ENCODE measurements around the gene ABHD4.
"Not testable (repeated sequence)": the region's sequence is repeated elsewhere in the genome, so short reads cannot be mapped to it uniquely, and the experiment has no call there.

The ABHD4 gene

DNA sequence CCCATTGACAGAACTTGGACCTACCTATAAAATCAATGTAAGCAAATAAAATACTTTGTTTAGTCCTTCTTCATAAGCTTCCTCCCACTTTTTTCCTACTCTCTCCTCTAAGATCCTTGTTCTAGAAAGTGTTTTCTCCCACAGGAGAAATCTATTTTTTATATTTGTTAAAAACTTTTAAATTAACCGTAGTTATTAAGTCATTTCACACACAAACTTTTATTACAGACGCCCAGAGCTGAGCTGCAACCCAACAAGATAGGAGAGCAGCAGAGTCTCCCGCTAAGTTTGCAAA lies 36.8 kb upstream of the ABHD4 start:
- DNase-seq (ENCODE audit: low read depth in 2 of 3, low spot score in 2 of 3), result no peak

DNA sequence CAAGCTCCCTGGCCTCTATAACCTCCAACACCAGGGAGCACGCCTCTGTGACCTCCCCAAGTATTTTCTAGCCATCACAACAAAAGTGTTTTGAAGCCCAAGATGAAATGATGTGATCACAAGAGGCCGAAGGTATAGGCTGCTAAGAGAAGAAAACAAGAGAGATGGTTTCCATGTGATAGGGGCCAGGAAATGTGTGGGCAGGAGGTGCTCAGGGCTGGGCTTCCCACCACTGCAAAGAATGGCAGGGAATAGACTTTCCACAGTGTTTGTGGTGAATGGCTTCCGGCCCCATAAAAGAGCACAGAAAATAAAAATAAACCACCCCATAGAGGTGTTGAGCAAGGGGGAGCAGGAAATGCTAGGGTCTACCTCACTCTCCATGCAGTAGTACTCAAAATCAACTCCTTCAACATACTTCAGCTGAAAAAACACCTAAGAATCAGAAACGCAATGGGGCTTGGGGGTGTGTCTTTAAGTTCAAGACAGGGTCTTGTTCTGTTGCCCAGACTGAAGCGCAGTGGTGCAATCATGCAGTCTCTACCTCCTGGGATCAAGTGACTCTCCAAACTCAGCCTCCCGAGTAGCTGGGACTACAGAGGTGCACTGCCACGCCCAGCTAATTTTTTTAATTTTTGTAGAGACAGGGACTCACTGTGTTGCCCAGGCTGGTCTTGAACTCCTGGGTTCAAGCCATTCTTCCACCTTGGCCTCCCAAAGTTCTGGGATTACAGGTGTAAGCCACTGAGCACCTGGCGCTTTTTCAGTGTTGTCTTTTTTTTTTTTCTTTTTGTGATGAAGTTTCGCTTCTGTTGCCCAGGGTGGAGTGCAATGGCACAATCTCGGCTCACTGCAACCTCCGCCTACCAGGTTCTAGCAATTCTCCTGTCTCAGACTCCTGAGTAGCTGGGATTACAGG lies 36.2 kb upstream of the ABHD4 start:
- no peak for DNase-seq (ENCODE audit: low read depth in 2 of 3, low spot score in 2 of 3)

DNA sequence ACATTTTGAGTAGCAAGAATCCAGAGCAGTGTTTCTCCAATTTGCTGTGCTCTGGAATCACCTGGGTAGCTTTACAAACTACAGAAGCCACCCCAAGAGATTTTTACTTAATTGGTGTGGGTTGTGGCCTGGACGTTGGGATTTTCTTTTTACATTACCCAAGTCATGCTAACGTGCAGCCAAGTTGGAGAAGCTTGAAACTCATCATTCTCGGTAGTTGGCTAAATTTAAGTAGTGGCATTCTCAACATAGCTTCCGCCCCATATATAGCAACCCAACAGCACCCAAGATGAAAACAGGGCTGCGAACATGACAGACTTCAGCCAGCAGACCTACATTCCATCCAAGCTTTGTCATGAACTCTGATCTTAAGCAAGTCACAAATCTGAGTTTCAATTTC lies 34.1 kb upstream of the ABHD4 start:
- no peak for DNase-seq (ENCODE audit: low read depth in 2 of 3, low spot score in 2 of 3)

DNA sequence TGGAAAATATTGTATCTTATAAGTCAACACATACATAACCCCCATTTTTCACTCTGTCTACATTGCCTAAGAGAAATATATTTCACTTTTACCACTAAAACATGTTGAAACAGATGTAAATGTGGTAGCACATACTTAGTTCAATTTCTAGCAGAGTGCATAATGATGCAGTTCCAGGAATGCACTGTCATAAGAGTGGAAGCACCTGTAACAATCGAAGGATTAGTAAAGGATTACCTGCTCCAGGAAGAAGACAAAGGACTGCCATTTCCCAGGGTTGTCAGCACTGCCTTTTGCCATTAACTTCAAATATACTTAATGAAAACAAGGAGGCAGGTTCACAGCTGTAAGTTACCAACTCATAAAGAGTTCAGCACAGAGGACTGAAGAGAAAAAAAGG lies 33.6 kb upstream of the ABHD4 start:
- no peak for DNase-seq (ENCODE audit: low read depth in 2 of 3, low spot score in 2 of 3)

DNA sequence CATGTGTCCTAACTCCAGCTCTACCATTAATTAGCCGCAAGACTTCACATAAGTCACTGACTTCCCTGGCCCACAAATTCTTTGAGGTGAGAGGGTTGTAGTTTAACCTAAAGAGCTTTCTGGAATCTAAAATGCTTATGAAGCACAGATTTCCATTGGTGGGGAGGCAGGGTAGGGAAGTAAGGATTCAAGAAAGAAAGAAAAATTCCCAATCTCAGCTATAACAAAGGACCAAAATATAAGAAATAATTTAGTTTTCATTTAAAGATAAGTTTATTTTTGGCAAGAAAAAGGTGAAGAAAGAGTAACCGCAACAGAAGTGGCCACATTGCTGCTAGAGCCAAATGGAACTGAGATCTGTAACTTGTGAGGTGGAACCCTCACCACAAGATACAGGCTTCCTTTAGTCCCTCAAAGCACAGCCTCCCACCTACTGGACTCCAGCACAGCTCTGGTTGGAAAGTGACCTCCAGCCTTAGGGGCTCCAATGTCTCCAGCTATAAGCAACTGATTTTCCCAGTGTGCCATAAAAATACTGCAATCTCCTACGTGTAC lies 32.6 kb upstream of the ABHD4 start:
- DNase-seq (ENCODE audit: low read depth in 2 of 3, low spot score in 2 of 3), result no peak

DNA sequence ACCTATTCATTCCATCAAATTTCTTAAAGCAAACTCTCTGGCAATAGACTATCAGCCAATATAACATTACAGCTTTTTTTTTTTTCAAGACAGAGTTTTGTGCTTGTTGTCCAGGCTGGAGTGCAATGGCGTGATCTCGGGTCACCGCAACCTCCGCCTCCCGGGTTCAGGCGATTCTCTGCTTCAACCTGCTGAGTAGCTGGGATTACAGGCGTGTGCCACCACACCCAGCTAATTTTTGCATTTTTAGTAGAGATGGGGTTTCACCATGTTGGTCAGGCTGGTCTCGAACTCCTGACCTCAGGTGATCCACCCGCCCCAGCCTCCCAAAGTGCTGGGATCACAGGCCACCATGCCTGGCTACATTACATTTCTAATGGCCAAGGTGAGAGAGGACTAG lies 31.8 kb upstream of the ABHD4 start:
- DNase-seq (ENCODE audit: low read depth in 2 of 3, low spot score in 2 of 3), result not testable (repeated sequence)

DNA sequence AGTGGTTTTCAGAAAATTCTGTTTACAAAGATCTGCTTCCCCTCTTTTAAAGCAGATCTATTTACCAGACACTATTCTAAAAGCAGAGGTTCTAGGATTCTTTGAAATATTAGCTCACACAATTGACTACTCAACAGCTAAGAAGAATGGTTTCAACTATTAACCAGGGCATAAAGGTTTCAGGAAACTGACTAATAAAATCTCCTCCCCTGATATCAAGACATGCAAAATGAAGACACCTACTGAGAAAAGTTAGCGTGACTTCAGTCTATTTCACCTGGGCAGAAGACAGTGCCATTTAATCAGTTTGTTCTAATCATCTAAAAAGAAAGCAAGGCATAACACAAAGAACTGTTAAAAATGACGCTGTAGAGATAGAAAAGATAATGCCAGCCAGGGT lies 31.3 kb upstream of the ABHD4 start:
- DNase-seq (ENCODE audit: low read depth in 2 of 3, low spot score in 2 of 3), result no peak

DNA sequence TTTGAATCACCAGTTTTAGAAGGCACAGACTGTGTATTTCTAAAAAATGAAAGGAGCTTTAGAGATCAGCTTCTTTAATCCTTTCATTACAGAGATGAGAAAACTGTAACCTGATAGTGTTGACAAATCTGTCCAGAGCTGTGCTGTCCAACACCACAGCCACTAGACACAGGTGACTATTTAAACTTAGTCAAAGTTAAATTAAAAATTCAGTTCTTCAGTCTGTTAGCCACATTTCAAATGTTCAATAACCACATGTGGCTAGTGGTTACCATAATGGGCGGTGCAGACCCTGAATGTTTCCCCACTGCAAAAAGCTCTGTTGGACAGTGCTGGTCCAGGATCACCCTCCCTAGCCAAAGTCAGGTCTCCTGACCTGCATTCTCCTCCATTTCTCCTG lies 30.7 kb upstream of the ABHD4 start:
- no peak for DNase-seq (ENCODE audit: low read depth in 2 of 3, low spot score in 2 of 3)

DNA sequence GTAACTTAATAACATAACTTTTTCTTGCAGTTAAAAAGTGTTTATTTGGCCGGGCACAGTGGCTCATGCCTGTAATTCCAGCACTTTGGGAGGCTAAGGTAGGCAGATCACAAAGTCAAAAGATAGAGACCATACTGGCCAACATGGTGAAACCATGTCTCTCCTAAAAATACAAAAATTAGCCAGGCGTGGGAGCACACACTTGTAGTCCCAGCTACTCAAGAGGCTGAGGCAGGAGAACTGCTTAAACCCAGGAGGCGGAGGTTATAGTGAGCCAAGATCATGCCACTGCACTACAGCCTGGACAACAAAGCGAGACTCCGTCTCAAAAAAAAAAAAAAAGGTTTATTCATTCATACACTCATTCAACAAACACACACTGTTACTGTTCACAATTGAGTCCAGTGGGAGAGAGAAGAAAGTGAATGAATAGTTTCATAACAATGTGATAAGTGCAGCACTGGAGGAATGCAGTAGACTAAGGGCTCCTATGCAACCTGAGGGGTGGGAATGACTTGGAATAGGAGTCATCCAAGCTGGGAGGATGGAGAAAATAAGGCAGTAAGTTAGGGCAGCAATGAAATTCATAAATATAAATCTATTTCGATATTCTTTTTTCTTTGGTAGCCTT lies 28.9 kb upstream of the ABHD4 start:
- DNase-seq (ENCODE audit: low read depth in 2 of 3, low spot score in 2 of 3), result no peak

DNA sequence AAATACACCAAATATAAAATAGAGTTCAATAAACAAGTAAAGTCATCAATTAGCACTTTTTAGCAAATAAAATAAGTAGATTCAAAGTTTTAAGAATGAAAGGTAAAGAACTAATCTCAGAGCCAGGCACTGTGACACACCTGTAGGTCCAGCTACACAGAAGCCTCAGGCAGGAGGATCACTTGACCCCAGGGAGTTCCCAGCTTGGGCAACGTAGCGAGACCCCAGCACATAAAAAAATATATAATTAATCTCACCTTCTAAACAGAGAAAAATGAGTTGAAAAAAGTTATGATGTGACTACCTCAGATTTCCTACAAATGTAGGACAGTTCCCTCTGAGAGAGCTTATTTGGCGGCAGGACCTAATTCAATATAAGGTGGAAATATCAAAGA lies 28.4 kb upstream of the ABHD4 start:
- DNase-seq (ENCODE audit: low read depth in 2 of 3, low spot score in 2 of 3), result no peak

DNA sequence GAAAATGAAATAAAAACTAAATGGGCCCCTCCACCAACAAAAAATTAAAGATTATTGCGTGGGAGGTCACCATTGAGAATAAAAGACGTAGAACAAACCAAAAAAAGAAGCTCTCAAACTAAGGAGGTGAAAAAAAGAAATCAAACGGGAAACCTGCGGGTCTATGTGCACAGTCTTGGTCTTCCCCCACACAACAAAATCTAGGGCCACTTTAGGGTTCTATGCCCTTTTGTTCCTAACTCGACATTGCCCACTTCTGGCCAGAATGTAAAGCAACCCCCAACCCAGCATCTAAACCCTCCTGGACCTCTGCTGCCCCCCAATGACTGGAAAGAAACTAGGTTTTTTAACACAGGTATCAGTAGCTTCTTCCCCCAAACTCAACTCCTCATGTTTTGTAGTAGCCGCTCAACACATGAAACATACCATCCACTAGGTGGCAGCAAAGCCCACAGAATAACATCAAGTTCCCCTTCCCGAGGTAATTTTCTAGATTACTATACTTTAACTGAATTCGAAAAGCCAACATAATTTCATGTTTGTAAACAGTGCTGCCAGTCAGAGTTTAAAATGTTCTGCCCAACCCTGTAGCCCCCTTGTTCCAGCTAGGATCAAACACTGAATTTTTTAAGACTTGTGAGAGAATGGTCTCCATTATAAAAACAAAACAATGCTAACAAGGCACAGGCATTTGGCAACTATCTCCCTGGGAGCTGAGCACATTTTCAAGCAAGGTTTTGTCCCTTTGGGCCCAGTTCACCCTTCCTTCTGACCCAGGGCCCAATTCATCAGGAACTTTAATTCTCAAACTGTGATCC lies 27.8 kb upstream of the ABHD4 start:
- DNase-seq (ENCODE audit: low read depth in 2 of 3, low spot score in 2 of 3), result no peak

DNA sequence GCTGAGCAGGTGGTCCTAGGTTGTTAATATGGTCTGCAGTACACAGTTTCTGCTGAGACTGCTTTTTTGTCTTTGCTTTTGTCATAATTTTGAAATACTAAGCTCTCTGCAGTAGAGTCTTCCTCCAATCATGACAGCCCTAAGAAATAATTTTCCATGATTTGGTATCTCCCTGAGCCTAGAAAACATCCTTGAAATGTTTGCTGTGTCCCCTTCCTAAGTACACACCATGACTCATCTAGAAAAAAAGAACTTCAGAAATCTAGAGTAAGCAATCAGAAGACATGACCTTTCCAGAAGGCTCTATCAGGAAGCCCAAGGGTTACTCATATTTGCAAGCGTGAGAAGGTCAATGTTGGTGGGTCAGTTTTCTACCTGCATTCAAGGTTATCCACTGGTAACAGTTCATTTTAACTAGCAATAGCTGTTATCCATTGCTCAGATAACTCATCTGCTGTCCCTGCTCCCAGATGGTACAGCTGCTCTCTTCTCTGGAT lies 25.5 kb upstream of the ABHD4 start:
- DNase-seq (ENCODE audit: low read depth in 2 of 3, low spot score in 2 of 3), result no peak

DNA sequence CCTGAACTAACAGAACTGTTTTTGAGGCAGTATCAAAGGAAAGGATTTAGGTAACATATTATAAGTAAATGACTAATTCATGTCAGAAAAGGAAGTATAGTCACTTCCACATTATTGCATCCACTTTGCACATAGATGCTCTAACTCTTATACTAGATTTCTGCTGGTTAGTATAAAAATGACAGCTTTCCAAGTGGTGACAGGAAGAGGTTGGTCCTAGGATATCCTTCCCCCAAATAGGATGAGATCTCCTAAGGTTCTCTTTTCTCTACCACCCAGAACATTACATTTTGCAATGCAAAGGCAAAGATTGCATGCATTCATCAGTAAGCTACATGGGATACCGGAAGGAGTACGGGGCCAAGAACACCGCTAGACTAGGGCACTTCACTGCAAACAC lies 24.3 kb upstream of the ABHD4 start:
- no peak for DNase-seq (ENCODE audit: low read depth in 2 of 3, low spot score in 2 of 3)

DNA sequence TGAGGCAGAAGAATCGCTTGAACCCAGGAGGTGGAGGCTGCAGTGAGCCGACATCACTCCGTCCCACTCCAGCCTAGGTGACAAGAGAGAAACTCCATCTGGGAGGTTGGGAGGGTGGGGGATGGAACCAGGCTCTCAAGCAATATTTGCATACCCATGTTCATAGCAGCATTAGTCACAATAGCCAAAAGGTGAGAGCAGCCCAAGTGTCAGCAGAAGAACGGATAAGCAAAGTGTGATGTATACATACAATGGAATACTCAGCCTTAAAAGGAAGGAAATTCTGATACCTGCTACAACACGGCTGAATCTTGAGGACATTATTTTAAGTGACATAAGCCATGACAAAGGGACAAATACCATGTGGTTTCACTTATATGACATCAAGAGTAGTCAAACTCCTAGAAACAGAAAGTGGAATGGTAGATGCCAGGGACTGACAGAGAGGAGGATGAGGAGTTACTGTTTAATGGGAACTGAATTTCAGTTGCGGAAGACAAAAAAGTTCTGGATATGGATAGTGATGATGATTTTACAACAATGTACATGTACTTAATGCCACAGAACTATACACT lies 20.7 kb upstream of the ABHD4 start:
- DNase-seq (ENCODE audit: low read depth in 2 of 3, low spot score in 2 of 3), result no peak

DNA sequence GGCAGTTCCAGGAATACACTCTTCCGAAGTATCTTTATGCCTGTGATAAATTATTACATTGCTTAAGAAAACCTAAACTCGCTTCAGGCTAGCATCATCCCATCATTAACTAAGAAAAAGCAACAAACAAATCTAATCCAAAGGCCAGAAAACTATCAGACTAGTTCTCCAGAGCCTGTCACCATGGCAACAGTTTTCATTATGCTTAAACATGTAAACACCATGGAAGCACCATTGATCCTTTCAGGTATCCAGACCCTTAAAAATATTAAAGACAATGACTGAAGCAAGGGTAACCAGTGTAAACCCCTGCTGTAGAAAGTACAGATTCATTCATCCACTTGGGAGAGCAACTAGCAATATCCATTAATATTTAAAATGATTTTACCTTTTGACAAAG lies 18.9 kb upstream of the ABHD4 start:
- no peak for DNase-seq (ENCODE audit: low read depth in 2 of 3, low spot score in 2 of 3)

DNA sequence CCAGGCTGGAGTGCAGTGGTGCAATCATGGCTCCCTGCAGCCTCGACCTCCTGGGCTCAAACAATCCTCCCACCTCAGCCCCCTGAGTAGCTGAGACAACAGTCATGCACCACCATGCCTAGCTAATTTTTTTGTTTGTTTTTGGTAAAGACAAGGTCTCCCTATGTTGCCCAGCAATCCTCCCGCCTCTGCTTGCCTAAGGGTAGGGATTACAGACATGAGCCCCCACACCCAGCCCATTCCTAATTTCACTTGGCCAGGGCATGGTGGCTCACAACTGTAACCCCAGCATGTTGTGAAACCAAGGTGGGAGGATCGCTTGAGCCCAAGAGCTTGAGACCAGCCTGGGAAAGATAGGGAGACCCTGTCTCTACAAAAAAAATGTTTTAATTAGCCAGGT lies 18.2 kb upstream of the ABHD4 start:
- no peak for DNase-seq (ENCODE audit: low read depth in 2 of 3, low spot score in 2 of 3)

DNA sequence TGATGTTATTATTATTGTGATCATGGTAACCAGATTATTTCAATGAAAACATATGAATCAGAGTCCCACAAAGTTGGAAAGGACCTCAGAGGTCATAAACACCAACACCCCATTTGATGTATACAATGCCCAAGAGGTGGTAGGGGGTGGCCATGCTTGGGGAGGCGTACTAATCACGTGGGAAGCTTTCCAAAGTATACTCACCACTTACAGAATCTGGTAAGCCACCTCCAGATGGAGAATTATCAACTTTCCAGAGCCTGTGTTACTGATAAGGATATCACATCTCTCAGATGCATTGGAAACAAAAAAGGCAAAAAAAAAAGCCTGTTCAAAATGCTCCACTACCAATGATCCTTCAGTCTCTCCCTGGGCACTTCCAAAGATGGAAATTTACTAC lies 17.5 kb upstream of the ABHD4 start:
- no peak for DNase-seq (ENCODE audit: low read depth in 2 of 3, low spot score in 2 of 3)

DNA sequence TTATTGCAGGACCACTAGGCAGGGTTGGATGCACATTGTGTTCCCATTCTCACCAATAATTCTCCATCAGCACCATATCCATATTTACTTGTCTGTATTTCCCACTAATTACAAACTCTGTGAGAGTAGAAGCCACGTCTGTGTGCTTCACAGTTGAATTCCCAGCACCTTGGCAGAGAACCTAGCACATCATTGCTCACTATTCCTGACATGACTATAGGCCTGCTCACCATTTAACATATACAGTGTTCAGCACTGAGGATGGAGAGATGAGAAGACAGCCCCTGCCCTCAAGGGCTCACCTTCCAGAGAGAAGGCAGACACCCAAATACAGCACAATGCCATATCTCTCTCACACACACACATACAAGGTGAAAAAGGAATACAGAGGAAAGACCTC lies 14.1 kb upstream of the ABHD4 start:
- no peak for DNase-seq (ENCODE audit: low read depth in 2 of 3, low spot score in 2 of 3)

DNA sequence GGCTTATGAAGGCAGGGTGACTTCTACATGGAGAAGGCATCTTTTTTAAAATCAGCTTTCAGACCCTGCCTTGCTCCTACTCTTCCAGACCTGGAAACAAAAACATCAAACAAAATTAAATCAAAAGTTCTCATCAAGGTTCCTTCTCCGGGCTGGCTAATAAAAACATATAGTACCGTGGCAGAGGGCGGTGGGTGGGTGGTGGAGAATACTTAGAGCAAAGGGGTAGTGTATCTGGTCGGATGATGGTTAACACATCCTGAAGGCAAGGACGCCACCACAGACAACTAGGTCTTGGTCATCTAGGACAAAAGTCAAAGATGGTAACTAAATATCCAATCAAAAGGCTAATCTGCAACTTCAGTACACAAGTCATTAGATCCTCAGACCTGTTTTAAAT lies 10.9 kb upstream of the ABHD4 start:
- no peak for DNase-seq (ENCODE audit: low read depth in 2 of 3, low spot score in 2 of 3)

DNA sequence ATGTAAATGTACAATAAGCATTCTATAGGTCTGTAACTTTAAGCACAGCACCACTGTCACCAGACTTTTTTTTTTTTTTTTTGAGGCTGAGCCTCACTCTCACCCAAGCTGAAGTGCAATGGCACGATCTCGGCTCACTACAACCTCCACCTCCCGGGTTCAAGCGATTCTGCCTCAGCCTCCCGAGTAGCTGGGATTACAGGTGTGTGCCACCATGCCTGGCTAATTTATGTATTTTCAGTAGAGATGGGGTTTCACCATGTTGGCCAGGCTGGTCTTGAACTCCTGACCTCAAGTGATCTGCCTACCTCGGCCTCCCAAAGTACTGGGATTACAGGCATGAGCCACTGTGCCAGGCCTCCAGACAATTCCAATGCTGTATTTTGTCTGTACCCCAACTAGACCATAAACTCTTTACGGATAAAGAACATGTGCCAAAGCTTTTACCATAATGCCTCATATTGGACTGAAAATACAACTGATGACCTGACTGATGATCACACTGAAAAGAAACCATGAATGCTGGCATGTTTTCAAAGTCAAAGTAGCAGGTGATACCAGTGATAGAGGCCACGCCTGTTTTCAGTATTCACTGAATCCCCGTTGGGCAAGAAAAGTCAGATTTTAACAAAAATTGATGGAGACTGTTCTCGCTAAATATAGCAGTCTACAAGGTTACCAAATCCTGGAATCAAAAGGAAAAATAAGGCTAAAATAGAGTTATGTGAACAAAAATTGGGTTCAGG lies 10.2 kb upstream of the ABHD4 start:
- DNase-seq (ENCODE audit: low read depth in 2 of 3, low spot score in 2 of 3), result not testable (repeated sequence)
